Right ventricle myocardium superior (tissue), 1 donor: ENCODE measurements around the gene SLC5A8. TPM values are rescaled to one million over a fixed set of nuclear protein-coding genes. Genes with fewer than 3 reads are reported as not detected.

Source experiments
- total RNA-seq: library from RNA; stranded (reverse); fragmentation: NEBNext Ultra II Directional; extraction: Animal tissue kit (Norgen Biotek cat#: 25700); gene quantifications from one replicate; pipeline ENCODE4 v1.2.1, GENCODE V29; 2021
- donor health status: DM: no; HTN: yes; CAD: no; lungs with severe emphysema.

SLC5A8 gene
- total RNA-seq, 1 donor from 2014 or later = not detected

Other genes starting within 250 kb of the SLC5A8 start
- 5.1 TPM for gene UTP20, start 69.9 kb upstream of the SLC5A8 start, total RNA-seq
- gene ARL1, start 197.5 kb upstream of the SLC5A8 start, total RNA-seq = 104 TPM